Measurements from ENCODE around the gene DACH2. TPM values are rescaled to one million over a fixed set of nuclear protein-coding genes. Genes with fewer than 3 reads are reported as not detected.

DACH2 gene
- total and polyA plus RNA-seq, 4 donors, result 0.23 TPM; not detected in 3

- 82% methylated on average over 1 of the region's 1 CpG for WGBS
- Histone ChIP-seq H3K27me3 (ENCODE audit: control insufficient read depth in 4 of 4, insufficient read depth in 4 of 4, low read length in 3 of 4) (no peaks in the 10 kb centered on the region), H3K9ac (ENCODE audit: low read depth in 1 of 2, low read length in 2 of 2) (no peak overlapping the region), H3K9me3 (ENCODE audit: control insufficient read depth in 4 of 4, low read length in 3 of 4) (peaks cover 0 to 3% (median 1%) of the 10 kb centered on the region in 4 donors), H3K36me3 (ENCODE audit: control insufficient read depth in 4 of 4, insufficient read depth in 3 of 4, low read depth in 1 of 4, low read length in 3 of 4) (no peaks in the 10 kb centered on the region), H3K4me1 (ENCODE audit: control insufficient read depth in 4 of 4, insufficient read depth in 4 of 4, low read length in 3 of 4) (no peaks in the 10 kb centered on the region), H3K27ac (ENCODE audit: low read depth in 1 of 2, low read length in 2 of 2) (no peak overlapping the region), H3K4me3 (ENCODE audit: low read depth in 1 of 3, low read length in 3 of 3) (no peak overlapping the region)
- TF ChIP-seq HNF4A (conservative IDR thresholded peaks at IDR 0.05), result no peak
- no peak for TF ChIP-seq SP1 (IDR thresholded peaks at IDR 0.05)
- TF ChIP-seq MAX (IDR thresholded peaks at IDR 0.05), result no peak
- no peak for DNase-seq (ENCODE audit: low spot score)
Measured at GRCh38 chrX:86197815-86198214, 49.6 kb downstream of the DACH2 start.

- Histone ChIP-seq H3K27me3 (ENCODE audit: control insufficient read depth in 4 of 4, insufficient read depth in 4 of 4, low read length in 3 of 4) (no peaks in the 10 kb centered on the region), H3K36me3 (ENCODE audit: control insufficient read depth in 4 of 4, insufficient read depth in 3 of 4, low read depth in 1 of 4, low read length in 3 of 4) (no peaks in the 10 kb centered on the region), H3K4me1 (ENCODE audit: control insufficient read depth in 4 of 4, insufficient read depth in 4 of 4, low read length in 3 of 4) (no peaks in the 10 kb centered on the region), H3K27ac (ENCODE audit: low read depth in 1 of 2, low read length in 2 of 2) (no peak overlapping the region), H3K4me3 (ENCODE audit: low read depth in 1 of 3, low read length in 3 of 3) (no peak overlapping the region), H3K9me3 (ENCODE audit: control insufficient read depth in 4 of 4, low read length in 3 of 4) (no peaks in the 10 kb centered on the region), H3K9ac (ENCODE audit: low read depth in 1 of 2, low read length in 2 of 2) (no peak overlapping the region)
- no peak for DNase-seq (ENCODE audit: low spot score)
- TF ChIP-seq ATF3 (IDR thresholded peaks at IDR 0.05) (no peak), REST (IDR thresholded peaks at IDR 0.05) (no peak), HNF4A (conservative IDR thresholded peaks at IDR 0.05) (no peak)
- 57% methylated on average over 3 of the region's 3 CpGs for WGBS
Measured at GRCh38 chrX:86210772-86211171, 62.5 kb downstream of the DACH2 start.

- no peak overlapping the region for H3K27ac ChIP-seq (ENCODE audit: low read depth in 1 of 2, low read length in 2 of 2)
- H3K9me3 ChIP-seq (ENCODE audit: control insufficient read depth in 4 of 4, low read length in 3 of 4), result no peaks in the 10 kb centered on the region
- no peaks in the 10 kb centered on the region for H3K36me3 ChIP-seq (ENCODE audit: control insufficient read depth in 4 of 4, insufficient read depth in 3 of 4, low read depth in 1 of 4, low read length in 3 of 4)
- no peak overlapping the region for H3K9ac ChIP-seq (ENCODE audit: low read depth in 1 of 2, low read length in 2 of 2)
- no peak overlapping the region for H3K4me3 ChIP-seq (ENCODE audit: low read depth in 1 of 3, low read length in 3 of 3)
- no peaks in the 10 kb centered on the region for H3K4me1 ChIP-seq (ENCODE audit: control insufficient read depth in 4 of 4, insufficient read depth in 4 of 4, low read length in 3 of 4)
- H3K27me3 ChIP-seq (ENCODE audit: control insufficient read depth in 4 of 4, insufficient read depth in 4 of 4, low read length in 3 of 4), result no peaks in the 10 kb centered on the region
- no peak for DNase-seq (ENCODE audit: low spot score)
- WGBS, result 82% methylated on average over 3 of the region's 3 CpGs
- TF ChIP-seq JUND (IDR thresholded peaks at IDR 0.05) (no peak), FOXA1 (IDR thresholded peaks at IDR 0.05) (no peak), SP1 (IDR thresholded peaks at IDR 0.05) (no peak), FOXA2 (IDR thresholded peaks at IDR 0.05) (no peak), NR2F2 (IDR thresholded peaks at IDR 0.05) (no peak), RXRA (IDR thresholded peaks at IDR 0.05) (no peak), EGR1 (IDR thresholded peaks at IDR 0.05; ENCODE audit: low read depth in 2 of 2) (no peak), CTCF (IDR thresholded peaks at IDR 0.05; ENCODE audit: low read depth, low read length, missing input control) (no peak), YY1 (IDR thresholded peaks at IDR 0.05) (no peak), REST (IDR thresholded peaks at IDR 0.05) (no peak), MAX (IDR thresholded peaks at IDR 0.05) (no peak), TAF1 (conservative IDR thresholded peaks at IDR 0.05) (no peak), HNF4A (conservative IDR thresholded peaks at IDR 0.05) (no peak), ZBTB33 (IDR thresholded peaks at IDR 0.05) (no peak), ATF3 (IDR thresholded peaks at IDR 0.05) (no peak)
Measured at GRCh38 chrX:86215260-86215659, 67.0 kb downstream of the DACH2 start.
